ENCODE measurements around the gene GPR33.
"Not testable (repeated sequence)": the region's sequence is repeated elsewhere in the genome, so short reads cannot be mapped to it uniquely, and the experiment has no call there.

The GPR33 gene

DNA sequence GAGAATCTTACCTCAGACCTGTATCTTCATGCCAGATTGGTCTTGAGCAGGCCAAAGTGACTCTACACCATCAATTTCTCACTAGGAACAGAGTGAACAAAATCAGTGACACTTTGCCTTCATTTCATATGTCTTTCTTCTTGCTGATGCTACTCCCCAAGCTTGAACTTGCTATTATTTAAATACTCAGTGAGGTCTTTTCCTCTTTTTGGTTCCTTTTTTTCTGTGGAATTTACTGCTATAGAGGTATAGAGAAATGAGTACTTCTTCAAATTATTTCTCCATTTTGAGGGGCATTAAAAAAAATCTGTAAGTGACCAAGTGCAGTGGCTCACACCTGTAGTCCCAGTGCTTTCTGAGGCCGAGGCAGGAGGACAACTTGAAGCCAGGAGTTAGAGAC lies at the start of gene GPR33:
TSS of gene GPR33 (minus strand) at position 154 of the 400 bp plus-strand sequence. CDS start 4,074 bp downstream, outside the sequence.
- in situ Hi-C loops (cut with HindIII; ENCODE audit: low sequenced_read_pairs) = no loop called here

DNA sequence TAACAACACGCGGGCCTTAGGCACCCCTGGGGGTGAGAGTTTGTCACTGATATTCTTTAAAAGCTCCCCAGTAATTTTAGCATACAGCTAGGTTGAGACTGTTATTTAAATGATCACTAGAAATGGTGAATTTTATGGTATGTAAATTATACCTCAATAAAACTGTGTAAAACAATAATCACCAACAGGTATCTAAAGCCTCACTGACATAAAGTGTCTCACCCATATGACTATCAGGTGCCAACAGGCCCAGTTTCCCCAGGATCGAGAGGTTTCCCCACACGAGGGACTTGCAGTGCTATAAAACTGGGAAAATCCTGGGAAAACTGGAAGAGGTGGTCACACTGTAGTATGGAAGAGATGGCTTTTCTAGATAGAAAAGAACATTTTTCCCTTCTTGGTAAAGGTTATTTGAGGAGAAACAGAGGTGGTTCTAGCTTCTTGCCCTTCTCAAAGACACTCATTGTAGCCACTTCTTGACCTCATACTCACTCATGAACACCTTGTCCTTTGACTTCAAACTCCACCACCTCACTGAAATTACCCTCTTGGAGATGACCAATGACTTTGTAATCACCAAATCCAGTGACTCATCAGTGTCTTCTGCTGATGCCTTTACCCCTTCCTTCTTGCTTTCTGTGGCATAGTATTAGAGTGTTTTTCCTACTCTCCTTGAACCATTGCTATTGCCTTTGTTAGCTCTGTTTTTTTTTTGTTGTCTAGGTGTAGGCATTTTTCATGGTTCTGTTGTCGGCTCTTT lies 48.5 kb upstream of the GPR33 start:
- in situ Hi-C loops (cut with HindIII; ENCODE audit: low sequenced_read_pairs) = no loop called here

GRCh38 chr14:31530136-31530535 lies 42.3 kb upstream of the GPR33 start:
- in situ Hi-C loops (cut with HindIII; ENCODE audit: low sequenced_read_pairs) = no loop called here

DNA sequence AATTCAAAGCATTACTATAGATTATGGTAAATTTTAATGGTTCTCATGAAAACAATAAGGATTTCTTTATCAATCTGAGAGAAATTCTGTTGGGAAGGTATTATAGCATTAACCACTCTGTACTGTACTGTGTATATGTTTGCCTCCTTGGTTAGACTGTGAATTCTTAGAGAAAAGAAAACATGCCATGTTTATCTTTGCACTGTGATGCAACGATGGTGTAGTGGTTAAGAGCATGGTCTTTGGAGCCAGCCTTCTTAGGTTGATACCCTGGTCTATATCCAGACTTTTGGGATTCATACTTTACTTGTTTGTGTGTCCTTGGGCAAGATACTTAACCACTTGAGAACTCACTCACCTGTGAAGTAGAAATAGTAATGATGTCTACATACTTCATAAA lies 41.2 kb upstream of the GPR33 start:
- in situ Hi-C loops (cut with HindIII; ENCODE audit: low sequenced_read_pairs) = no loop called here

DNA sequence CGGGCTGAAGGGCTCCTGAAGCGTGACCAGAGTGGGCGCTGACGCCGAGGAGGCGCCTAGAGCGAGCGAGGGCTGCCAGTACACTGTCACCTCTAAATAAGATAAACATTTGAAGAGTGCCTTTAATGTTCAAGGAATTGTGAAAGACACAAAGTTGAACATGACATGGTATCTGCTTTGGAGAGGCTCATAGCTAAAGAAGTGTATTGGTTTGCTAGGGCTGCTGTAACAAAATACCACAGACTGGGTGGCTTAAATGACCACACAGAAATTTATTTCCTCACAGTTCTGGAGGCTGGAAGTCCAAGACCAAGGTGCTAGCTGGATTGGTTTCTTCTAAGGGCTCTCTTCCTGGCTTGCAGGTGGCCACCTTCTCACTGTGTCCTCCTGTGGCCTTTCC lies 39.7 kb upstream of the GPR33 start:
- in situ Hi-C loops (cut with HindIII; ENCODE audit: low sequenced_read_pairs) = no loop called here

- in situ Hi-C loops (cut with HindIII; ENCODE audit: low sequenced_read_pairs) = no loop called here
Observed at GRCh38 chr14:31527087-31527486, 39.2 kb upstream of the GPR33 start.

GRCh38 chr14:31510855-31511254 lies 23.0 kb upstream of the GPR33 start:
- in situ Hi-C loops (cut with HindIII; ENCODE audit: low sequenced_read_pairs) = no loop called here

- in situ Hi-C loops (cut with HindIII; ENCODE audit: low sequenced_read_pairs) = no loop called here
Observed at GRCh38 chr14:31510222-31510621, 22.4 kb upstream of the GPR33 start.

- in situ Hi-C loops (cut with HindIII; ENCODE audit: low sequenced_read_pairs) = no loop called here
Observed at GRCh38 chr14:31508135-31508534, 20.3 kb upstream of the GPR33 start.

DNA sequence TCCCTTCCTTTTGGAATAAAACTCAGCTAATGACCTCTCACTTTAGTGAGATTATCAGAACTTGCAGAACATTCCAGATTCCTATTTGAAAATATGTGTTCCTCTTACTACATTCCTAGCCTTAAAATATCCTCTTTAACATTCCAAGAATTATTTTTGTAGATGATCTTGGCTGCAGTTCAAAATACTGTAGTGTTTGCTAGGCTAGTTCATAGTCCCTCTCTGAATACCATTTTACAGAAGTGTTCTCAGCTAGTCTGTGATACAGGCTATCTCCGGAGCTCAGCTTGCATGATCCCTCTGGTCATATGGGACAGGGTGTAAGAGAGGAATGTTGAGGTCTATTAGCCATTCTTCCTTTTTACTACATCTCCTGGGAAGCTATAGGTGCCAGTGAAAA lies 17.6 kb upstream of the GPR33 start:
- in situ Hi-C loops (cut with HindIII; ENCODE audit: low sequenced_read_pairs) = no loop called here

GRCh38 chr14:31501870-31502269 lies 14.0 kb upstream of the GPR33 start:
- in situ Hi-C loops (cut with HindIII; ENCODE audit: low sequenced_read_pairs) = no loop called here

DNA sequence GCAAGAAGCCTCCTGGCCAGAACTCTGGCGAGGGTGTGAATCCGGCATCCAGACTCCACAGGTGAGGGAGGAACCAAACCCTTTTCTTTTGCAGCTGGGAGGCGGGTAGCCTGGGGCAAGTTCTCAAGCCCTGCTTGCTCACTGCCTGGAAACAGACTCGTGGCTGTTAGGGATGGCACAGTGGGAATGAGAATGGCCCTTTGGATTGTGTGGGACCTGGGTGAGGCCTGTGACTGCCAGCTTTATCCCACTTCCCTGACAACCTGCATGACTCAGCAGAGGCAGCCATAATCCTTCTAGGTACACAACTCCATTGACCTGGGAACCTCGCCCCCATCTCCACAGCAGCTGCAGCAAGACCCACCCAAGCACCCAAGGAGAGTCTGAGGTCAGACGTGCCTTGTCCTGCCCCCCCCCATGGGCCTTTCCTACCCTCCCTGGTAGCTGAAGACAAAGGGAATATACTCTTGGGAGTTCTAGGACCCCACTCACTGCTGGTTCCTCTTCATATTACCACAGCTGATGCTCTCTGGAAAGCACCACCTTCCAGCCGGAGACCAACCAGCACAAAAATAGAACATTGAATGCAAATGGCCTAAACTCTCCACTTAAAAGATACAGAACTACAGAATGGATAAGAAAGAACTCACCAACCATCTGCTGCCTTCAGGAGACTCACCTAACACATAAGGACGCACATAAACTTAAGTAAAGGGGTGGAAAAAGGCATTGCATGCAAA lies 5.1 kb upstream of the GPR33 start:
- in situ Hi-C loops (cut with HindIII; ENCODE audit: low sequenced_read_pairs) = no loop called here

GRCh38 chr14:31489691-31490090 lies 1.9 kb upstream of the GPR33 start:
- in situ Hi-C loops (cut with HindIII; ENCODE audit: low sequenced_read_pairs) = no loop called here

GRCh38 chr14:31486764-31487163 lies 1.1 kb downstream of the GPR33 start:
- in situ Hi-C loops (cut with HindIII; ENCODE audit: low sequenced_read_pairs) = no loop called here

- in situ Hi-C loops (cut with HindIII; ENCODE audit: low sequenced_read_pairs) = no loop called here
Observed at GRCh38 chr14:31484754-31485153, 3.1 kb downstream of the GPR33 start.

DNA sequence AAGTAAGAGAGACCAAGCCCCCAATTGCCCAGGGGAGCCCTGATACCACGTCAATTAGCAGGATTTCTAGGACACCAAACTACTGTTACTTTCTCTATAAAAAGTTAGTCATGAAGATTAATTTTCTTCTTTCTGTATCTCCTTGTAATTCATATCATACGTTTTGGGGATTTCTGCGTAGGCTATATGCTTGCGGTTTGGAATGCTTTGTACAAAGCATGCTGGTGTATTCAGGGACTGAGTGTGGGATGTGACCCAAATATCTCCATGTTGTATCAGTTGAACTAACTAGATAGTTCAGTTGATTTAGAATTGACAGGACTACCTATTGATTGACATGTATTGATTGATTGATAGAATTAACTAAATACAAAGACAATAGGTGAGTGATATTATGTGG lies 7.7 kb downstream of the GPR33 start:
- in situ Hi-C loops (cut with HindIII; ENCODE audit: low sequenced_read_pairs) = no loop called here

DNA sequence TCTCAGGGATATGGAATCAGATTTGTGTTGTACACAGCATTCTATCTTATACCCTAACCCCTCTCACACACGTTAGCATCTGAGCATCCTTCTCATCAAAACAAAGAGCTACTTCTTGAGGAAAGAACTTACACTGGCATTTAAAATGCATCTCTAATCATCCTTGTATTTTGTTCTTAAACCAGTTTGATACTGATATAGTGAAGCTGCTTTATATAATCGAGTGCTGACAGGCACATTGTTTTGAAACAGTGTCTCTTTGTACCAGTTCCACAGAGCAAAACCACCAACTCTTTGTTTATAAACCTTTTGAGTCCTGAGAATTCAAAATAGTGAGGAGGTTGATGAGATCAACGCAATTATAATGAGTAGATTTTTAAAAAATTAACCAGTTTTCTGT lies 8.8 kb downstream of the GPR33 start:
- in situ Hi-C loops (cut with HindIII; ENCODE audit: low sequenced_read_pairs) = no loop called here

- in situ Hi-C loops (cut with HindIII; ENCODE audit: low sequenced_read_pairs) = no loop called here
Observed at GRCh38 chr14:31477248-31477647, 10.6 kb downstream of the GPR33 start.

DNA sequence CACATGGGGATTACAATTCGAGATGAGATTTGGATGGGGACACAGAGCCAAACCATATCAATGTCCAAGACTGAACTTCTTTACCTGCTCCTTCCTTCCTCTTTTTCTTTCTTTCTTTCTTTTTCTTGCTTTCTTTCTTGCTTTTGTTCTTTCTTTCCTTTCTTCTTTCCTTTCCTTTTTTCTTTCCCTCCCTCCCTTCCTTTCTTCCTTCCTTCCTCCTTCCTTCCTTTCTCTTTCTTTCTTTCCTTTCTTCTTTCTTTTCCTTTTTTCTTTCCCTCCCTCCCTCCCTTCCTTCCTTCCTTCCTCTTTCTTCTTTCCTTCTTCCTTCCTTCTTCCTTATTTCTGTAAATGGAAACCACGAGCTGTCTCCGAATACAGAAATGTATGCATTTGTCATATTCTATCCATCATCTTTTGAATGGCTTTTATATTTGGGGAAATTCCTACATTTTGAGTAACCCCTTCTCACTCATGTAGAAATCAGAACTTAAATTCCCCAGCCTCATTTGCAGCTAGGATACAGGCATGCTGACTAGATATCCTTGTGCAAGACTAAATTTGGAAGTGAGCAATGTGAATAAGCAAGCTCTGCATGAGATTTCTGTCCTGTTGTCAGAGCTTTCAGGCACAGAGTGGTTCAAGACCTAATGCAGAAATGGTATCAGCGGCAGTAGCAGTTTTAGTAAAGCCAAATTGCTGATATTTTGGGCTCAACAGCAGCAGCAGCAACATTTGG lies 11.5 kb downstream of the GPR33 start:
- in situ Hi-C loops (cut with HindIII; ENCODE audit: low sequenced_read_pairs) = no loop called here

- in situ Hi-C loops (cut with HindIII; ENCODE audit: low sequenced_read_pairs) = no loop called here
Observed at GRCh38 chr14:31466554-31466953, 21.3 kb downstream of the GPR33 start.

DNA sequence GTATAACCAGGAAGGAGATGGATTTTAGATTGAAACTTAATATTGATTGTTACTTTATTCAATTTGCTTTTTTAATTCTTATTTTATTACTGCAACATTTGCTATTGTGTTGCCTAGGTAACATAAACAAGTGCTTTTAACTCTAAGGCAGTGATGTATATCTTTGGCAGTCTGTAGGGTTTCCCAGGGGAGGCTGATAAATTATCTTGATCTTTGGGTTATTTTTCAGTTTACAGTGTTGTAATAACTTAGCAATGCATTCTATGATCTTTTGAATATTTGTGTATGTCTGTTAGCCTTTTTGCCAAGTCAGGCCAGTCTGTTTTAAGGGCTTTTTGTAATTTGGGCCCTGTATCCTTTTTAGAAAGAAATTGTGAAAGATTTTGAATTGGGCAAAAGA lies 22.7 kb downstream of the GPR33 start:
- in situ Hi-C loops (cut with HindIII; ENCODE audit: low sequenced_read_pairs) = no loop called here

DNA sequence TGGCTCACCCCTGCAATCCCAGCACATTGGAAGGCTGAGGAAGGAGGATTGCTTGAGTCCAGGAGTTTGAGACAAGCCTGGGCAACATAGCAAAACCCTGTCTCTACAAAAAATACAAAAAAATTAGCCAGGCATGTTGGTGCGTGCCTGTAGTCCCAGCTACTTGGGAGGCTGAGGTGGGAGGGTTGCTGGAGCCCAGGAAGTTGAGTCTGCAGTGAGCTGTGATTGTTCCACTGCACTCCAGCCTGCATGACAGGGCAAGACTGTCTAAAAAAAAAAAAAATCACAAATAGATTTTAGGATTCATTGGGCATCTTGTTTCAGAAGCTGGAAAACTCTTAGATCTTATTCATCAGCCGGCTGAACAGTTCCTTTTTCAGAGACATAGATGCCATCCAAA lies 25.4 kb downstream of the GPR33 start:
- in situ Hi-C loops (cut with HindIII; ENCODE audit: low sequenced_read_pairs) = not testable (repeated sequence)
